Mammary epithelial cell (primary cell): ENCODE data around the gene VSIG10L2.

Experiments used
- CTCF ChIP-seq, 2 donors: IDR thresholded peaks in 1 of 2; conservative IDR thresholded peaks in 1 of 2; 2 replicates each; pipeline ENCODE4 v1.5.1; 2011 to 2012; ENCODE audit warnings: inconsistent platforms in 2 of 2, low read length in 2 of 2, mild to moderate bottlenecking in 2 of 2, control low read depth in 1 of 2, low read depth in 1 of 2; ENCODE audit not compliant: insufficient read depth in 1 of 2; ENCODE audit errors: extremely low read depth in 1 of 2
- EZH2 ChIP-seq: IDR thresholded peaks from 2 replicates; pipeline ENCODE4 v1.6.1; 2012; ENCODE audit warnings: low read length, inconsistent platforms, borderline replicate concordance

GRCh38 chr11:125957618-125958332, 11.9 kb downstream of the VSIG10L2 start:
- no peak for TF ChIP-seq CTCF (conservative IDR thresholded peaks at IDR 0.05 in 1 of 2, IDR thresholded peaks at IDR 0.05 in 1 of 2; ENCODE audit: extremely low read depth in 1 of 2, insufficient read depth in 1 of 2, low read depth in 1 of 2, low read length in 2 of 2)
- TF ChIP-seq EZH2 = no peak
